ENCODE results near the gene KSR1.
"Not testable (repeated sequence)": the region's sequence is repeated elsewhere in the genome, so short reads cannot be mapped to it uniquely, and the experiment has no call there.

Gene KSR1

DNA sequence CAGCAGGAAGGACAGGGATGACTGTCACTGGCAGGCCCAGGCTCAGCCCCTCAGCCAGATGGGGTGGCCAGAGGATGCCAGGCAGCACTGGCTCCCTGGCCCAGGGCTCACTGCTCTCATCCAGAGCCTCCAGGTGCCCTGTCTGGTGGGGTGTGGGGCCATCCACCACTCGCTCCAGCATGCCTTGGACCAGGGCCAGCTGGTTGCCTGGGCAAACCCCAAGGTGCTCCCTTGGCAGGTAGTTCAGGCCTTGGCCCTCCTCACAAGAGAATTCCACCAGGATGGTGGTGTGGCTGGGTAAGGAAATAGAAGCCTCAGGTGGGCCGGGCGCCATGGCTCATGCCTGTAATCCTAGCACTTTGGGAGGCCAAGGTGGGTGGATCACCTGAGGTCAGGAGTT, 204.2 kb downstream of the KSR1 start:
- DNase-seq (ENCODE audit: low spot score): no peak

- no peak for DNase-seq (ENCODE audit: low spot score)
Observed at GRCh38 chr17:27663936-27664605, 207.8 kb downstream of the KSR1 start.

DNA sequence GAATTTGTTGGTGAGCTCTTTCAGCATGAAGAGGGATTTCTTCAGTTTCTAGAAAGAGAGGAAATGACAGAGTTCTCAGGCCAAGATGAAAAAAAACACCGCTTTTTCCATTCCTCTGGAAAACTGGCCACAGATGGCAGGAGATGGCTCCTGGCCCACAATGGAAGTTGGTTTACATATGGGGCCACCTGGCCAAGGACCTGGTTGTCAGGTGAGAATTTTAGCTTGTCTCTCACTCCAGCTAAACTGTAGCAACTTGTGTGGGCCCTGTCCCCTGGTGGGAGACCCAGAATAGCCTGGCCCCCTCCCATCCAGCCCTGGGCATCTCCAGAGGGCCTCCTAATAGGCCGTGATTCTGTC, 208.3 kb downstream of the KSR1 start:
- DNase-seq (ENCODE audit: low spot score): no peak

- no peak for DNase-seq (ENCODE audit: low spot score)
Observed at GRCh38 chr17:27665549-27665948, 209.3 kb downstream of the KSR1 start.

DNA sequence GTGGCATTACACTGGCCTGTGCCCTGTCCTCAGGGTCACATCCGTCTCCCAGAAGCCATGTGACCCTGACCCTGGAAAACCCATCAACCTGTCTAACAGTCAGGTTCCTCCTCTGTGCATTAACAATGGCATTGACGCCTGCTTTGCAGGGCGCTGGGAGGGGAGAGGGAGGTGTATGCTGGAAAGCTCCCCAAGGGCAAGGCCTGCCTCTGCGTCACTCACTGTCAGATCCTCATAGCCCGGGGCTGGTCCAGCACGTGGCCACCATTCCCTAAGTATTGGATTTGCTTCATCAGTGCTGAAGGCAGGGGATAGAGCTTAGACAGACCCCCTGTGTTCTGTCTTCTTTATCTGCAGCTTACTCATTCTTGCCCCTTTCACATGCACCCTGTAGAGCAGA, 210.0 kb downstream of the KSR1 start:
- DNase-seq (ENCODE audit: low spot score): not testable (repeated sequence)

- no peak for DNase-seq (ENCODE audit: low spot score)
Observed at GRCh38 chr17:27666831-27667560, 210.7 kb downstream of the KSR1 start.

GRCh38 chr17:27667656-27668487, 211.6 kb downstream of the KSR1 start:
- DNase-seq (ENCODE audit: low spot score): no peak

GRCh38 chr17:27668488-27668823, 212.2 kb downstream of the KSR1 start:
- DNase-seq (ENCODE audit: low spot score): no peak

DNA sequence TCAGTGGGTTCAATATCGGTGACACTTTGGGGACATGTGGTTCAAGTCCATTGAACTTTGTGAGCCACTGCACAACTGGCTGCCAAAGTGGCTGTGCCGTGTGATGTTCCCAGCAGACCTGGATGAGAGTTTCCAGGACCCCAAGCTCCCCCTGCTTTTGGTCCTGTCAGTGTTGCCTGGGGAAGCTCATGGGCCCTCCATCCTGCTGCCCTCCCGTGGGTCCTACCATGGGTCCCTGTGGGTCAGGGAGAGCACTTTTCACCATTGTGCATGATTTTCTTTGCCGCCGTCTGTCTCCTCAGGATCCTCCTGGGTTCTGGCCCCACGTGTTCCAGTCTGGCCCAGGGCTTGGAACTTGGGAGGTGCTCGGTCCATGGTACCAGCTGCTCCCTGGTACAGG, 212.9 kb downstream of the KSR1 start:
- DNase-seq (ENCODE audit: low spot score): no peak

DNA sequence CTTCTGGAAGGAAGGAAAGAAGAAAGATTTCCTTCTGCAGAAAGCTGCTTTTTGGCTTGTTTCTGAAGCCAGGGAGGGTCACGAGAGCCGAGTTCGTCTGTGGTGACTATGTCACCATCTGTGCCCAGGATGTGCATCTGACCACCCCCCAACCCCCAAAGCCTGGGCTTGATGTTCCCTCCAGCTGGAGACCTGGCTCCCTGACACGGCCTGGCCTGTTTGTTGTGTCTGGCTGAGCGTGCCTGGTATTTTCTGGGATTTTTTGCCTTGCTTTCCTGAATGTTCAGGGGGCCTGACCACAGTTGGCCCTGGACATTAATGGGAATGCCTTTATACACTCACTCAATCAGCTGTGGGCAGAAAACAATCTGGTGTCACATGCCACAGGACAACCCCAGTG, 213.6 kb downstream of the KSR1 start:
- DNase-seq (ENCODE audit: low spot score): no peak

GRCh38 chr17:27670791-27671590, 214.7 kb downstream of the KSR1 start:
- no peak for DNase-seq (ENCODE audit: low spot score)

DNA sequence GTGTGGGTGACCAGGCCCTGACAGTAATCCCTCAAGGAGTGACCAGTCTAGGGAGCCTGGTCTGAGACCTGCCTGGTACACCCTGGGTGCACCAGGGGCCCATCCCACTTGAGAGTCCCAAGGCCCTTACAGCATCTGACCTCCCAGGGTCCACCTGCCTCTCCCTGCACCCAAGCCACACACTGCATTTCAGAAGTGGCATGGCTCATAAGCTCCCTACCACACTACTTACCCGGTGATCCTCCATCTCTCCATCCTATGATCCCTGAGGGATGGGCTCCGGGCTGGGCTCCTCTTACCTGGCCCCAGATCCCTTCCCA, 215.3 kb downstream of the KSR1 start:
- no peak for DNase-seq (ENCODE audit: low spot score)

DNA sequence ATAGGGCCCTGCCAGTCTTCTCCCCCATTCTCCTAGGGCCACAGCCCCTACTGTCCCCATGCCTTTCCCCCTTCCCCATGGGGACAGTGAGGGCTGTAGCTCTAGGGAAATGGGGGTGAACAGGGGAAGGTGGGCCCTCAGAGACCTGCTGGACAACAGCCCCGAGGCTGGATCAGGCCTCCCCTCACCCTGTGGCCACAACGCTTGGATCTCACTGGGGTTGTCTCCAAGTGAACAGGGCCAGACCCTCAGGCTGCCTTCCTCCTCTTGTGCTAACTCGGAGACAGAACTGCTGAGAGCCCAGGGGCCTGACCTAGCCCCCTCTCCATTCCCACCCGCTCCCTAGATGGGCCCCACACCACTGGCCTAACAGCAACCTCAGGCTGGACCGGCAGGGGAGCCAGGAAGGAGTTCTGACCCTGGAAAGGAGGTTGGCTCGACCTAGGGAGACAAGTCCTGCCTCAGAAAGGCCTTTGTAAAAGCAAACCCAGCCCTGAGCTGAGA, 215.8 kb downstream of the KSR1 start:
- DNase-seq (ENCODE audit: low spot score): not testable (repeated sequence)

DNA sequence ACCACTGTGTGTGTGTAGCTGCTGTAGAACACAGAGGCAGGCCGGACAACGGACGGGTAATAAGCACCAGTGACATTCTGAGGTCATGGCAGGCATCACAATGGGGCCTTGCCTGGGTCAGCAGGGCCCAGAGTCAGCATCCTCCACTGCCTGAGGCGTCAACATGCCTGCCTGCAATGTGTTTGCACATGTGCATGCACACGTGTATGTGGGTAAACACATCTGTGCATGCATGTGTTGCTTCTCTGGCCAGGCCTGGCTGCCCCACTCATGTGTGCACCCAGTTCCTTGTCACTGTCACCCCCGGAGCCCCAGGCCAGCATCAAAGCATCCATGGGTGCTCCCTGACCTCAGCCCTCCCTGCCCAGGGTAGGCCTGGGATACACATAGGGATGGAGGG, 218.1 kb downstream of the KSR1 start:
- DNase-seq (ENCODE audit: low spot score): no peak

All from CD4-positive, alpha-beta T cell treated with Interleukin-2 at 100 ng/mL for 4 hours (primary cell).